Liver (tissue), 3 donors: ENCODE data around the gene LMF1.

Source experiments
- ATF3 ChIP-seq: IDR thresholded peaks from 2 replicates; pipeline ENCODE4 v1.6.1; 2016; ENCODE audit warnings: antibody characterized with exemption
- CTCF ChIP-seq: fragments of 150-350 bp; IDR thresholded peaks from 2 replicates; pipeline ENCODE4 v1.5.1; 2017; ENCODE audit warnings: improper control_type of control experiment, low read depth, low read length; ENCODE audit not compliant: missing input control
- REST ChIP-seq: IDR thresholded peaks from 2 replicates; pipeline ENCODE4 v1.6.1; 2016; ENCODE audit warnings: antibody characterized with exemption, mild to moderate bottlenecking
- SP1 ChIP-seq: IDR thresholded peaks from 2 replicates; pipeline ENCODE4 v1.6.1; 2018; ENCODE audit warnings: antibody characterized with exemption, mild to moderate bottlenecking
- donor health status: healthy.
- donor health status: healthy.

- TF ChIP-seq CTCF (no peak), SP1 (no peak), REST (no peak), ATF3 (no peak)
Measured at GRCh38 chr16:984736-985636, 14.2 kb upstream of the LMF1 start.
